ENCODE results near the gene COX7B2.

COX7B2 gene, protein sequence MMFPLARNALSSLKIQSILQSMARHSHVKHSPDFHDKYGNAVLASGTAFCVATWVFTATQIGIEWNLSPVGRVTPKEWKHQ

DNA sequence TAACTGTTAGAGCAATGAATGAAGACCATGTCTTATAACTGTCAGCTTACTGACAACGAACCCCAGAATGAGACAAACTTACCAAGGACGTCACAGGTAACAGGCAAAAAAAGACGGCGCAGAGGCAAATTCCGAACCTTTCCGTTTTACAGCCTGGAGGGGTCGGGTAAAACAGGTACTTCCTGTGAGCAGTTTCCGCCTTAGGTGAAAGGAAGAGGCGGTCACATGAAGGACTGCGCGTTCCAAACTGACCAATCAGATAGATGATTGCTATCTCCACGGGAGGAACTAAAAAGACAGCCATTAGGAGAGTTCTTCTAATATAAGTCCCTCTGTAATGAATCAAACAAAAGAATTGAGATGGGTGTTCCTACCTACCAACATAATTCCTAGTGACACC is at the start of gene COX7B2:
Gene COX7B2 (minus strand): TSS at position 168 of the 400 bp plus-strand sequence. CDS start 174,053 bp downstream, outside the sequence.
- no peak for DNase-seq

DNA sequence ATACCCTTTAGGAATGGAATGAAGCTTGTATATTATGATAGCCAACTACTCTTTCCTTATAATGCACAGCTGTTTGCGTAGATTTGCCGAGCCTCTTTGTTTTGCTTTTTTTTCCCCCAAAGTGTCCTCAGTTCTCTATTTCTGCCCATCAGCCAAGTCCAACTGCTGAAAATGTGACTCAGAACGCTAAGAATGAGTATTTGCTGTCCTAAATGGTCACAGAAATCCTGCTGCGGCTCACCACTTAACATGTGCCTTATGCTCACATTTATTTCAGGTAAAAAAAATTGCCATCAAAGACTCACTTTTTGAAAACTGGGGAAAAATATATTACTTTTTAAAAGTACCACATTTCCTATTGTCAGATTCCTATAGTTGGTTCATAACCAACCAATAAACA is 47.4 kb upstream of the COX7B2 start:
- DNase-seq = no peak

DNA sequence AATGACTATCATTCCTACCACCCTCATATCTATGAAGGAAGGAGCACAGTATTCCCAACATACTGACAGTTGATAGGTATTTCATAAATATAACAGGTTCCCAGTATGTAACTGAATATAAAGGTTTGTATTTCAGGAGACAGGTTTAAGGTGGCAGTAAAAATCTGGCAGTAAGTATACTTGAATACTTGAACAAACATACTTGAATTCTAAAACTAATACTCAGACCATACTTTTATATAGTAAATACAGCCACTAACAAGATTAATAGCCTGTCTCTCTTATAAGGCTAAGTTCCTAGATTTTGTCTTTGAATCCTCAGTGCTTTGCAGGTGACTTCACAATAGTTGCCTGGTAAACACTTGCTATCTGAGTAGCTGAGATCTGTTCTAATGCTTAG is 46.6 kb upstream of the COX7B2 start:
- DNase-seq = no peak

DNA sequence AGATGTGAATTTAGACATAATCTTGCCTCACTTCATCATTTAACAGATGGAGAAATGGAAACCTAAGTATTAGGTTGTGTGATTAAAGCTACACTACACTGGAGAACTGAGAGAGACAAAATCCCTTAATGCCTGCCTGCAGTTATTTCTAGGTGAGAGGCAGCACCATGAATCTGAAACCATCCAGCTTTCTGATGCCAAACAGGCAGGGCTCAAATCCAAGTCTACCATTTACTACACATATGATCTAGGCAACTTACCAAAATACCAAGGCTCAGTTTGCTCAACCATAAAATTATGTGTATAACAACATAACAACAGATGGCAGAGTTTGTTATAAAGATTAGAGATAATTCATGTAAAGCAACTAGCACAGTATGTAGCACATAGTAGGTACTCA is 45.6 kb upstream of the COX7B2 start:
- DNase-seq = no peak

DNA sequence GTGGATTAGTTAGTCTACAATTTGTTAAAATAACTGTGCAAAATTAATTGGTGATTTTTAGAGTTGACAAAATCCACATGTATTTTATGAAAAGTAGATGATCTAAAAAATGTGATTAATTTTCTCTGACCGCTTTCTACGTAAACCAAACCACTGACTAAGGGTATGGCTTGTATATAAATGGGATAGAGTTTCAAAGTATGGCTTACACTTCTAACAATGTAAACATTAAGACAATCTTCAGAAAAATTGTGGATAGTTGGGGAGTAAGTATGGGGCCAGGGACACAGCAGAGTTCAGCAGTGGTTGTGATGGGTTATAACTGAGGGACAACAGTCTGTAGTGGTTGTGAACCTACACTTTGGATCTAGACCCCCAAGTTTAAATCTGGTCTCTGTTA is 44.5 kb upstream of the COX7B2 start:
- no peak for DNase-seq

DNA sequence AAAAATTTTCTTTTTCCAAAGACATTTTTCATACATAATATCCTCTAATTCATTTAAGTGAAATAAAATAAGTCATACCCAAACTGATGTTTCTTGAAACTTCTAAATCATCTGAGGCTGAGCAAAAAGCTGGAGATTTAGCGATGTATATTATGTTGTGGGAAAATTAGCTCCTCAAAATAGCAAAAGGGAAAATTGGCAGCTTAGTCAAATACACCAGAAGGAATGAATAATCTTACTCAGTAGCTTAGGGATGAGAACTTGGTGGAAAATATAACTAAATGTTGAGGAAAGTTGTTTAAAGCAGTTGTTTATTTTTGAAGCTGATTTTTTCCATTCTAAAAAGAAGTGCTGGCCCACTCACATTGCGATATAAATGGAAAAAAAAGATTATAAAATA is 43.4 kb upstream of the COX7B2 start:
- no peak for DNase-seq

DNA sequence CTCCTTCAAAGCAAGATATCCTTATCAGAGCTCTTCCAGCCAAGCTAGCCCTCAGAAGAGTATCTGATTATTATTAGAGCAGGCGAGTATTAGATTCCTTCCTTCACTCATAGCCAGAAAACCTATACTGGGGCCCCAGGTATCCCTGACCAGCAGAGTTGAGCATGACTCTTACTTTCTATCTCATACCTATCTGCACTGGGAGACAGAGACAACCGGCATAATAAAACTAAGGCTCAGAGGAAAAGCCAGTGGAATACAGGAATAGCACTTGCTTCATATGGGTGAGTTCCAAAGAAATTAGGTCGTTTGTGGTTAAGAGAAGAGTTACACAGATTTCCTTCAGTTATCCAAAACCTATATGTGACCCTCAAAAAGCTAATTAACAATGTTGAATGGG is 41.8 kb upstream of the COX7B2 start:
- DNase-seq = no peak

DNA sequence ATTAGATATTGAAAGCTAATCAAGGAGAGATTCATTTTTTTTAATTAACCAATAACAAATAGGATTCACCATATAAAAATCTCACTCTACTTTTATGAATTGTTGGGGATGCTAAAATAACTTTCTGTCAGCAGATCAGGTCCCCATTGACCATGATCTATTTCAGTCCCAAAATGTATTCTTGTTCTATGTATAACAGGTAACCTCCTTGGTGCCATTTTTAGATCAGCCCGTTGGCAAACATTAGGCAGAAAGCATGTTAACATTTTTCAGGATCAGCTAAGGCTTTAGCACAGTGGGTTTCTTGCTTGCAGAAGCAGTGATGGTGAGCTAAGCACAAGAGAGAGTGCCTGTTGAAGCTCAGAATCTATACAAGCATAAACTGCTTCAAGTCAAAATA is 40.8 kb upstream of the COX7B2 start:
- DNase-seq = no peak

DNA sequence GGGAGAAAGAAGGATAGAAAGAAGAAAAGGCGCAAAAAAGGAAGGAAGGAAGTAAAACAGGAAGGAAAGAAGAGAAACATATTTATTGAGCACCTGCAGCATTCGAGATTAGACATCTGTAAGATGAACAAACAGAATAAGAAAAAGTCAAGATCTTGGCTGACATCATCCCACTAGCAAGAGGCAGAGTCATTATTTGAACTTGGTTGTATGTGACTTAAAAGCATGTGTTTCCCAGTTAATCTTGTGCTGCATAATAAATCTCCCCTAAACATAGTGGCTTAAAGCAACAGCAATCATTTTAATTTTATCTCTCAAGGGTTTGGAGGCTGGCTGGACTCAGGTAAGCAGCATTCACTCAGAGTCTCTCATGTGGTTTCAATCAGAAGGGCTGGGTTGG is 38.5 kb upstream of the COX7B2 start:
- DNase-seq = no peak

DNA sequence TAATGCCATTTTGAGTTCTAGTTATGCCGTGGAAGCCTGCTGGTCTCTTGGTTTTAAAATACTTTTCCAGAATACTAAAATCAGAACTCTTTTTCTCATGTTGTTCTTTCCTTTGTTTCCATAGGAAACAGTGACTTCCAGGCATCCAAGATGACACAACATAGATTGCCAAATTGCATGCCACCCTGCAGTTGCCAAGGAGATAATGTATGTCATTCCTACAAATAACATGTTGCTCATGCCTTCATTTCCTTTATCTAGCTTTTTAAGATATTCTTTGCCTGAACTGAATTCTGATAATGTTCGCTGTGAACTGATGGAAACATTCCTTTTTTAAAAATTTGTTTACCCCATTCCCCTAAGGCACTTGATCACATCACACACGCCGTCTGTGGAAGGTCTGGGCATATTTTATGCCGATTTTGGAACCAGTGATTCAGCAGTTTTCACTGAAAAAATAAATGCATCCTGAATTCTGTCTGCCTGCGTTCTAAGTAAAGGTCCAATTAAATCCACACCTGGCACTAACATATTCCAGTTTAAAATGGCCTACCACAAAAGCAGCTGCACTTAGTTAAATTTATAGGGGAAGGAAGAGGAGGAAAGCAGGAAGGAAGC is 38.0 kb upstream of the COX7B2 start:
- DNase-seq = no peak

DNA sequence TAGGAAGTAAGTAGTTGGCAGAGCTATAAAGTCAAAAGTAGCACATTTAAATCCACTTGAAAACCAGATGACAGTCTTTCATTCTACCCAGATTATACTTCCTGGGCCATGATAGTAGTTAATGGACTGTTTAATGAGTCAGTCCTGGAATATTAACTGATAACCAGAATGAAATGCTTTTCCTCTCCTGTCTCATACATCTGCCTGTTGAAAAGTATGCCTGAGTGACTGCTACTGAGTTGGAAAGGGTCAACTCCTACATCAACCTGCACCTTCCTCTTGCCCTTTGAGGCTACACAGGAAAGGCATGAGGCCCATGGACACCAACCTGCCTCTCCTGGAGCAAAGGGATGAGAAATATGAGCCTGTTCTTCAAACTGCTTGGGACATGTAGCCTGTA is 36.0 kb upstream of the COX7B2 start:
- DNase-seq = no peak

DNA sequence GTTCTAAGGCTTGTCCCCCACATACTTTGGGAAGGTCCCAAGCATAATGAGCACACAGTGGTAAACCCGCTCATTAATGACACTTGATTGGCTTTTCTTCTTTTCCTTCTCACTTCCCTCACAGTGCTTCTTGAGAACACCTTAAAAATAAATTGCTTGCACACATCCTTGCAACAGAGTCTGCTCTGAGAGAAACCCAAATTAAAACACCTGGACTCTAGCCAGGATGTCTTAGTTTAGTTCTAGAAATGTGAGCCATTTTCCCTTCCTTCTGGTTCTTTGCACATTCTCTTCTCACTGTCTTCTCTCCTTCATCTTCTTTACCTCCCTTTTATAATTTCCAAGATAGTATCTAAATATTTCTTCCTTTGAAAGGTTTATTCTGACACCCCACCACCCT is 35.3 kb upstream of the COX7B2 start:
- no peak for DNase-seq

DNA sequence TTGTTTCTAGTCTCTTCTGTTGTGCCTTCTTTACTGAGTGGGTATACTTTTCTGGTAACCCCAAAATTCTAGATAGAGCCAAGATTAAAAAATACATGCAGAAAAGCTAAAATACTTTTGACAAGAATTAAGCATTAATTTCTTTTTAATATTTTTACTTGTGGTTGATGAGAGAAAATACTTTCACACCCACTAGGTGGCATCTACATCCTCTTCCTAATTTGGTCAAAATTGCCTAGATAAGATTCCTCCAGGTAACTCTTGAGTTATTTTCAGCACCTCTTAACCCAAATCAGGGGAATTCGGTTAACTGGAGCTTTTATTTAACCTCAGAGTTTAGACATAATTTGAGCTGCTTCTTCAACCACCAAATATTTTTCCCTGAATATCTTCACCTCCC is 28.4 kb upstream of the COX7B2 start:
- peak; percentile 24 to 39 for DNase-seq

DNA sequence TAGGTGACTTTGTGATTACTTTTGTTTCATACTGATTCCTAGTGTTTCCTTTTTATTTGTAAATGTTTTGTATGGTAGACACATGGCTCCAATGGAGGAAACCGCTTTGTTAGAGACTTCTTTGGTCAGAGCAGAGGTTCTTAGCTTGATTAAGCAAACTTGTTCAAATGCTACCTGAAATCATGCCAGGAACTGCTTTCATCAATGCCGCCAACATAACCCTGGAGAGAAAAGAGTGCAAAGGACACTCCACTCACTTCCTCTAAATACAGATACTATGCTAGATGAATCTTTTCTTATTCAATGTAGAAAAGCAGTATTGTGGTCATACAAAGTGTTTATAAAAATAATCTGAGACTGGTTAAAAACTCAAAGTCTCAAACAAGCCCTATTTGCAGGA is 25.7 kb upstream of the COX7B2 start:
- DNase-seq = no peak

DNA sequence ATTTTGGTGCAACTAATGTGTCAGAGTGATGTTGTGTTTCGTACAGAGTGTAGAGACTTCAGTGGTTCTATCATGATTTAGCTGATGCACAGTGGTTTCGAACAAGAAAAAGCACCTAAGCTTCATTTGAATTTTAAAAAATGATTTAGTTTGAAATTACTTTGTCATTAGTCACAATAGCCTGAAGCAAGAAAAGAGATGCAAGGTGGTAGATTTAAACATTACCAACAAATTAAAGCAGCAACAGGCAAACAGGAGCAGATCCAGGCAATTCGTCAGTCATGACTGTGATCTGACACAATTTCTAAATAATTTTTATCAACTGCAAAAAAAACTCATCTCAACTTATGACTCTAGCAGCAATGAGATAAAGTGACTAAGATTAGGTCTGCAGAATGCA is 24.6 kb upstream of the COX7B2 start:
- no peak for DNase-seq

DNA sequence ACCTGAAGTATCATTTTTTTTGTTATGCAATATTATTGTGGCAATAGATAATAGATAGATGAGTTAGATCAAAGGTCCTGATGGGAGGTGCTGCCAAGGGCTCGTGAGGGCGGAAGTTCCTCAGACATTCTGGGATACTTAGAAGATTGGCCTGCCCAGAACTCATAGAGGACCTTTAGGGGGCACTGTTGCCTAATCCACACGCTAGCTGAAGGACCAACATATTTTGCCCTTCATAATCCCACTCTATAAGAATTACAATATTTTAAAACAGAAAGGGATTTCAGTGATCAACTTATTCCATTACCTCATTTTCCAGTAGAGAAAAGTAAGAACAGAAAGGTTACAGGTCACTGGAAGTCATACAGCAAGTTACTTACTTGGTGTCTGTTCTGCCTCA is 22.9 kb upstream of the COX7B2 start:
- peak; percentile 4 to 20 for DNase-seq

DNA sequence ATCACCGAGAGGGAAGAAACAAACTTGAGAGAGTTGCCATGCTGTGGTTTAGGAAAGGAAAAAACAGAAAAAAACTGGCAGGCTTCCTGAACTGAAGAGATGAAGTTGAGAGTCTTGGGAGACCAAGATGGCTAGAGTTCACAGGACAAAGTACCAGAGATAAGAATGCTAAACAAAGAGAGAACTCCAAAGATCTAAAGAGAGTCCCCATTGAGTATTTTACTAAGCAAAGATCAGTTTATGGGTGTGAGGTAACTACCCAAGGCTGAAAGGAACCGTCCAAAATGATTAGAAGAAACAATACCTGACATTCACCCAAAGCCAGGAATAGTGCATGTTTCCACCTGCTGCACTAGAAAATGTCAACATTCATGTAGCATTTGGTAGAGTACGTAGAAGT is 21.8 kb upstream of the COX7B2 start:
- DNase-seq = no peak

DNA sequence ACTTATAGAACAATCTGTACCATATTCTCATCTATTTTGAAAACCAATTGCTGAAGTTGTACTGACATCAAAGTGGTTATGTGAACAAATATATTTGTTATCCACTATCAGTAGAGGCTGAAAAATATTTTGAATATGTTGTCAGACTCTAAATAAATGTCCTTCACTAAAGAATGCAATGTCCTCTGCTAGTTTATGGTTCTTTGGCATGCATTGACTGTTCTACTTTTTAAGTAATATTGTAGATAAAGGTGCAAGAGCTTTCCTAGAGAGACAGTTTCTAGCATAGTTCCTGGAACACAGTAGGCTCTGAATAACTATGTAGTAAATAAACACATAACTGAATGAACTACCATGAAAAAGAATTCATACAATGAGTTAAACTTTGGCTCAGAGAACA is 18.2 kb upstream of the COX7B2 start:
- no peak for DNase-seq

DNA sequence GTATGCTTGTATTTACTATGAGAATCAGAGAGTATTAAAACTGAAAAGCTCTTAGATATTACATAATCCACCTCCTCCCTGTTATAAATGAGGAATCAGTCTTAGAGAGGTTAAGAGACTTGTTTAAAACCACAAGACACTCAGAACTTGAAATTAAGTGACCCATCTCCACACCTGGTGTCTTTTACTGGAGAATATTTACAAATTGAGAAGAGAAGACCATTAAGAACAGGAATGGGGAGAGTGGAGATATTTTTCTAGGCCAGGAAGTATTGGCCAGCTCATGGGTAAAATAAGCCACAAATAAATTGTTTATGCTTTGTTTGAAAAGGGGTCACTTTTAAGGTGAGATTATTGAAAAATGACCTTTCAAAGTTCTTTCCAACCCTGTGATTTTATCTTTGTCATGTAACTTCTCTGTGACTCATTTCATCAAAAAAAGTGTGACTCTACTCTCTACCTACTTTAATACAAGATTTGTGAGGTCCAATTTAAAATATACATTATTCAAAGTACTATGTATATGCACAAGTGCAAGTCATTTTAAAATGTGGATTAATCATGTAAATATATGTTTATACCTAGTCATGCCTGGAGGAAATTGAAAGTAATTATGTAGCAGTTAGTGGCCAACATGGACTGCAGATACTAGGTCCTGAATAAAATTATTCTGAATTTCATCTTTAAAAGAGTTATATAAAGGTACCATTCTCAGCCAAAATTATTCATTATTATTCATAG is 15.9 kb upstream of the COX7B2 start:
- no peak for DNase-seq

DNA sequence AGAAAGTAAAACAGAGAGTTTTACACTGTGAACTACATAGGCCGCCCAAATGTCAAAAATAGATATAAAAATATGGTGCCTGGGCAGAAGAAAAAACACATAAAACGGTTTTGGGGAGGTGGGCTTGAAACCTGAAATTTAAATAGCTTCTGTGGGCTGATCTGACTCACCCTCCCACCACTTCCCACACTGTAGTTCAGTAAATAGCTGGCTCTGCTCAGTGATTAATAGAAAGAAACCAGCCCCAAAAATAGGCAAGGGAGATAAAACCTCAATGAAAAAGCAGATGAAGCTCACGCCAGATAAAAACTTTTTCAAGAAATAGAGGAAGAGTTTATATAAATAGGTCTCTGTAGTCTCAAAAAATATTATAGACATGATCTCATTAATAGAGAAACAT is 13.2 kb upstream of the COX7B2 start:
- DNase-seq = no peak

DNA sequence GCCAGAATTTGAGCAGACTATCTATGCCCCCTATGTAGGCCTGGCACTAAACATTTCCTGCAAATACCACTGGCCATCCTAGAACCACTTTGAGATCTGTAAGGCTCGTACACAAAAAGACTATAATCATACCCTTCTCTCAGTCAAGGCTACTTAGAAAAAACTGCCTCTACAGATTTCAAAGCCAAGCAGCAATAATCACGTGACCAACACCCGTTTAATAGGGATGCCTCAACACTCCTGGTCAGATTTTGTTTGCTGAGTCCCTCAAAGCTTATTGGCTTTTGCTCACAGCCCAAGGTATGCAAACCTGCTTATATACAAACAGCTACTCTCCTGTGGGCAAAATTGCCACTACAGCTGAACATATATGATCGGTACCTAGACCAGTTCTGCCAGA is 897 bp downstream of the COX7B2 start:
- no peak for DNase-seq

DNA sequence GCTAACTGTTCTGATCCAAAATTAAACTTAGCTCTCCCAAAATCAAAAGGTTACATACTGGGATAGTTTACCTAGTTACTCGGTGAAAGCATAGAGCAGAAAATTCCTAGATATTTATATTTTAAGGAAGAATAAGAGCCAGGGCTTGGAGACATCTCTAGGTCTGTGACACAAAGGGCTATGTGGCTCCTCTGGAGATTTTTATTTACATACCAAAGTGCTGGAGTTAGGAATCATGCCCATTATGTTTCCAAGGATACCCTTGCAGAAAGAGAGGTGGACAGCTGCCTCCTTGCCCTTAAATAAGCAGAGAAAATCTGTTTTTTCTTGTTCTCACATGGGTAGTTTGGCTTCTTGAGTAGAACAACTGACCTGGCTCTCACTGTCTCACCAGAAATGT is 9.0 kb downstream of the COX7B2 start:
- no peak for DNase-seq

DNA sequence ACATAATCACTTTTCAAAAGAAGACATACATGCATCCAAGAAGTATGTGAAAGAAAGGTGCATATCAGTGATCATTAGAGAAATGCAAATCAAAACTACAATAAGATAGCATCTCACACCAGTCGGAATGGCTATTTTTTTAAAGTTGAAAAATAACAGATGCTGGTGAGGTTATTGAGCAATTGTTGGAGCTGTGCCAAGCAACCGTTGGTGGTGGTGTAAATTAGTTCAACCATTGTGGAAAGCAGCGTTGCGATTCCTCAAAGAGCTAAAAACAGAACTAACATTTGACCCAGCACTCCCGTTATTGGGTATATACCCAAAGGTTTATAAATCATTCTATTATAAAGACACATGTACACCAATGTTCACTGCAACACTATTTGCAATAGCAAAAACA is 14.2 kb downstream of the COX7B2 start:
- DNase-seq = no peak

DNA sequence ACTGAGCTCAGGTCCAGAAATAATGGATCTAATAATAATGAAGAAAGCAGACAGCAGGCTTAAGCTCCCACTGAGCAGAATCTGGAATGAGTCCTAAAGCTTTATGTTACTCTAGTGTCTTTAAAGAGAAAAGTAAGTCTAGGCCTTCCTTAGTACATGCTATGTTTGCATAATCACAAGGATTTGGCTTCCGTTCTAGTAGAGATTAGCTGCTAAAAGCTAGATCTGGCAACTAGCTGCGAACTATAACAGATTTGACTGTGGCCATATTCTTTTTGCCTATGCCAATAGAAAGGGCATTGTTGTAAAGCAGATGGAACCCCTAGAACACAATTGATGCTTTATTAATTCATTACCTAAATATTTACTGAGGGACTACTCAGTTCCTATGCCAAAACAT is 19.0 kb downstream of the COX7B2 start:
- no peak for DNase-seq

DNA sequence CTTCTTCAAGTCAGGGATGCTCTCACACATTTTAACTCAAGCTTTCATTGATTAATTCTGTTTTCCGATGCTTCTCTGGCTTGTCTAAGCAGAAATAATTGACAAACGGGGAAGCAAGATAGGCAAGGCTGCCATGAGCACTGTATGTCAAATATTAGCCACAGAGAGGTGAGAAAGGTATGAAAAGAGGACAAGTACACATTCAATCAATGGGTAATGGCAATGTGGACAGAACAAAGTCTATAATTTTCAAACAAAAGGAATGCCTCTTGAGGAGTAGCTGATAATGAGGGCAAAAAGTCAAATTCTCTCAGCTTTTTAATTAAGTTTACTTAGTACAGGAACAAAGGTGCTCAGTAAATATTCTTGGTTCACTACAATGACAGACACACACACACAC is 19.6 kb downstream of the COX7B2 start:
- no peak for DNase-seq
